H7 (cell line): Measurements from ENCODE around the gene AIDA. TPM values are rescaled to one million over a fixed set of nuclear protein-coding genes. Genes with fewer than 3 reads are reported as not detected.
A peak's percentile ranks its signal among the peaks of the same experiment; 100 is the strongest.

ENCODE experiments used
- DNase-seq: peaks from one replicate; pipeline ENCODE4 v3.0.0; 2012
- H3K27me3 ChIP-seq: 2 replicates; pipeline ENCODE4 v1.6.0; 2011; ENCODE audit warnings: mild to moderate bottlenecking, low read length; ENCODE audit not compliant: control insufficient read depth, insufficient read depth
- H3K36me3 ChIP-seq: replicated peaks from 2 replicates; pipeline ENCODE4 v1.5.1; 2011; ENCODE audit warnings: low read length; ENCODE audit not compliant: control insufficient read depth, insufficient read depth
- H3K4me3 ChIP-seq: 2 replicates; pipeline ENCODE4 v1.5.1; 2011; ENCODE audit warnings: low read depth, mild to moderate bottlenecking, control low read depth, low read length, moderate library complexity; ENCODE audit not compliant: insufficient read depth
- total RNA-seq: library from RNA; depleted of rRNA; stranded (reverse); fragments of >200 nt; shearing (Covaris generic); gene quantifications from 2 replicates; pipeline ENCODE4 v1.2.3, GENCODE V29; 2014

The AIDA gene
- total RNA-seq, 1 experiment from 2014 or later = 48.3 TPM

GRCh38 chr1:222643606-222643937, 68.7 kb downstream of the AIDA start:
- DNase-seq = no peak
- H3K27me3 ChIP-seq = no peaks in the 10 kb centered on the region
- H3K36me3 ChIP-seq = no peaks in the 10 kb centered on the region; the same call in 1 of the 2 replicates
- peak overlapping the region; percentile 96 for H3K4me3 ChIP-seq

GRCh38 chr1:222642468-222642867, 69.8 kb downstream of the AIDA start:
- no peak overlapping the region for H3K4me3 ChIP-seq
- peaks cover 2% of the 10 kb centered on the region for H3K36me3 ChIP-seq
- H3K27me3 ChIP-seq = no peaks in the 10 kb centered on the region
- DNase-seq = no peak

GRCh38 chr1:222641269-222641948, 70.9 kb downstream of the AIDA start:
- DNase-seq = no peak
- no peaks in the 10 kb centered on the region for H3K27me3 ChIP-seq
- peaks cover 3% of the 10 kb centered on the region for H3K36me3 ChIP-seq
- H3K4me3 ChIP-seq = no peak overlapping the region

DNA sequence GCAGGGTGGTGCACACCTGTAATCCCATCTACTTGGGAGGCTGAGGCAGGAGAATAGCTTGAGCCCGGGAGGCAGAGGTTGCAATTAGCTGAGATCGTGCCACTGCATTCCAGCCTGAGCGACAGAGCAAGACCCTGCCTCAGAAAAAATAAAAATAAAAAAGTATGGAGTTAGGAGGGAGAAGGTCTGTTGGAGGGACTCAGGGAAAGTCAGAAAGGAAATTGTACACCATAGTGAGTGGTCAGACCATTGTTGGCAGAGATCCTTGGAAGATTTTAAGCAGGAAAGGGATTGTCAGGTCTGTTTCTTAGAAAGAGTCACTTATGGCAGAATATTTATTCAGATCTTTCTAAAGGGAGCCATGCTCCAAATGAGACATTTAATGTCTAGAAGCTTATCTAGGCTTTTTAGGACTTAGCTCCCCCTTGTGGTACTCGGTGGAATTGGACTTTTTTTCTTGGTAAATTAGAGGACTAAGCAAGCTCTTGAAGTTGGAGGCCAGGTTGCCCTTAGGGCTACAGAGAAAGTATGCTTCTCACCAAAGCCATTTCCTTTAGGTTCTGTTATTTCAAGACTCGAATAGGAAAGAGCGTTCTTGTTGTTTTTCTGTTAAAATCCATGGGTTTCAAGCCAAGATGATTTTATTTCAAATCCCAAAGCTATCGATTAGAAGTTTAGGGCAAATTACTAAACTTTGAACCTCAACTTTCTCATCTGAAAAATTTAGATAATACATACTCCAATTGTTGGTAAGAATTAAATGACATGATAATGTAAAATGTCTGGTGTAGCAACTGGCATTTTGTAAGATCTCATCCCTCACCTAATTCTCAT, 77.9 kb downstream of the AIDA start:
- Histone ChIP-seq H3K27me3 (no peaks in the 10 kb centered on the region), H3K36me3 (peaks cover 10% of the 10 kb centered on the region), H3K4me3 (no peak overlapping the region)
- peak; percentile 56 for DNase-seq

GRCh38 chr1:222632749-222633148, 79.5 kb downstream of the AIDA start:
- Histone ChIP-seq H3K27me3 (no peaks in the 10 kb centered on the region), H3K36me3 (peaks cover 12% of the 10 kb centered on the region), H3K4me3 (no peak overlapping the region)
- no peak for DNase-seq

- no peak for DNase-seq
- Histone ChIP-seq H3K36me3 (peaks cover 14% of the 10 kb centered on the region), H3K27me3 (no peaks in the 10 kb centered on the region), H3K4me3 (no peak overlapping the region)
Observed at GRCh38 chr1:222631611-222632208, 80.6 kb downstream of the AIDA start.

- H3K36me3 ChIP-seq = peaks cover 14% of the 10 kb centered on the region
- DNase-seq = no peak
- no peaks in the 10 kb centered on the region for H3K27me3 ChIP-seq
- no peak overlapping the region for H3K4me3 ChIP-seq
Observed at GRCh38 chr1:222629921-222630535, 82.3 kb downstream of the AIDA start.

DNA sequence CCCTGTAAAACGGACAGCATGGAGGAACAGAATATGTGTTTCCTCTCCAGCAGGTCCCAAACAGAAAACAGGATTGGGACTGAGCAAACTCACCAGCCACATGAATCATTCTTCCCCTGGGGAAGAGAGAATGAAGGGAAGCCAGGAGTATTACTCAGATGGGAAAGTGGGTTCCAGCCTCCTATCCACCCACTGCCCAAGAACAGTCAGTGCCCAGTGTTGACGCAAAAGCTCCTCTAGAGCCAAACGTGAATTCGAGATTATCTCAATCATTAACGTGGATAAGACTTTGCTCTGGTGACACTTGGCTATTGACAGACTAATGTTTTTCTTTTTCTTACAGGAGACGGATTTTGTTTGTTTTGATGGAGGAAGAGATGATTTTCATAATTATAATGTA, 85.1 kb downstream of the AIDA start:
- Histone ChIP-seq H3K4me3 (no peak overlapping the region), H3K27me3 (no peaks in the 10 kb centered on the region), H3K36me3 (peaks cover 19% of the 10 kb centered on the region)
- no peak for DNase-seq

GRCh38 chr1:222624214-222624613, 88.1 kb downstream of the AIDA start:
- Histone ChIP-seq H3K4me3 (no peak overlapping the region), H3K27me3 (no peaks in the 10 kb centered on the region; the same call in 1 of the 2 replicates), H3K36me3 (peaks cover 15% of the 10 kb centered on the region)
- no peak for DNase-seq

GRCh38 chr1:222623458-222623857, 88.8 kb downstream of the AIDA start:
- H3K4me3 ChIP-seq = no peak overlapping the region
- DNase-seq = no peak
- H3K27me3 ChIP-seq = peaks cover 3% of the 10 kb centered on the region; the same call in 1 of the 2 replicates
- peaks cover 13% of the 10 kb centered on the region for H3K36me3 ChIP-seq

DNA sequence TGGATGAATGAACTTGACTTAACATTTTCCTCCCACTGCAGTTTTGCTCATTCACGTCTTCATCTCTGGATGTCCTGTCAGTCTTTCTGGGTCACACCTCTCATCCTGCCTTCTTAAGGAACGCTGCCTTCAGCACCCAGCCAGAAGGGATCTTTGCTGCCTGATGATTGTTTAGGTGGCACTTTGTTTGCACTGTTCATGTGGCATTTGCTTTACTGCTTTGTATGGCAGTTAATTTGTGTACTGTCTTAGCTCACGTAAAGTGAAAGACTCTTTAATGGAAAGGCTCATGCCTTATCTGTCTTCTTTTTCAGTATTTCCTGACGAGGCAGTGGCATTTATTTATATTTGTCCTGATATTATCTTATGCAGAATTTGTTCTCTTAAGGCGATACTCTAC, 89.5 kb downstream of the AIDA start:
- Histone ChIP-seq H3K4me3 (no peak overlapping the region), H3K27me3 (peaks cover 3% of the 10 kb centered on the region; the same call in 1 of the 2 replicates), H3K36me3 (peaks cover 10% of the 10 kb centered on the region)
- DNase-seq = no peak

DNA sequence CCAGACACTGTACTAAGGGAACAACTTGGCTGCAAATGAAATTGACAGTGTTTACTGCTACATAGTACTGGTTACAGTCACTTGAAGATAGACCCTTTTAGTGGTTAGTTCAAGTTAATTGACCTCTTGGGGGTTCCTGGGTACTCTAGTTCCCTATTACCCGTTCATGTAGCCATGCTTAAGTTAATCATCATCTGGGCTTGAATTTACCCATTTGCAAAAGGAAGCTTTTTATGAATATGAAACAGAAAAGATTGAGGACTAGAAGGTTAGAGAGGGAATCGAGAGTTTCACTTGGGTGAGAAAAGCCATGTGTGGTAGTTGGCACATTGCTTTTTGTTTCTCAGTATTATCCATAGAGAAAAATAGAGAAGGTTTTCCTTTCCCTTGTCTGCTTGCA, 91.7 kb downstream of the AIDA start:
- no peak for DNase-seq
- H3K27me3 ChIP-seq = peaks cover 8% of the 10 kb centered on the region; the same call in 1 of the 2 replicates

DNA sequence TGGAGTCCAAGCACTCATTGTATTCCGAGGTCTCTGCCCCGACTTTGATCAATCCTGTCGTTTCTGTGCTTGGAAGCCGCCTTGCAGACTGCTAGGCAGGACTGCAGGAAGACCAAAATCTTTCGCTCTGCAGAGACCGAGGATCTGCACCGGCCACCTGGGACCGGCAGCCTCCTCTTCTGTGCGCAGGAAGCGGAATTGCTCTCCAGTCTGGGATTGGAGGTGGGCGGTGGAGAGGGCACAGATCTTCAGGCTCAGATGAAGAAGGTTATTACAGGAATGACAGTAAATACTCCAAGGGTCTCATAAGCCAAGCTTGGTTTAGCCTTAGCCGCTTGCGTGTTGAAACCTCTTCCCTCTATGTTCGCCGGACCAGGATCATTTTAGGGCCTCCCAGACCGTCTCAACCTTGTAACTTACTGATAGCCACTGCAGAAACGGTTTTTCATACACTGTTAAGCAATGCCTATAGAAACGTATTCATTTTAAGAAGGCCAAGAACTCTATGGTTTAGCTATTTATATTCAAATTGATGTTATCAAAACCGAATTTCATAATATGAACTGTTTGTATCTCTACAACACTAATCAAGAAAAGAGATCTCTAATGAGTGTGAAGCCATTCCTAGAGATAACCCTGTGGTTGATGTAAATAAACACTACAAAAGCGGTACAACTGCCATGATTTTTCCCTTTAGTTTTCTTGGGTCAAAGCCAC, 93.3 kb downstream of the AIDA start:
- Histone ChIP-seq H3K4me3 (peak overlapping the region; percentile 78), H3K27me3 (peaks cover 9% of the 10 kb centered on the region; the same call in 1 of the 2 replicates), H3K36me3 (peaks cover 7% of the 10 kb centered on the region)
- DNase-seq = peak; percentile 55

More for the DNA sequence above, 91.7 kb downstream of the AIDA start:
- Histone ChIP-seq H3K36me3 (peaks cover 7% of the 10 kb centered on the region), H3K4me3 (no peak overlapping the region)
